ENCODE measurements around the gene PPP3R1.

- TF ChIP-seq CTCF (IDR thresholded peaks at IDR 0.05; ENCODE audit: low read depth, low read length, missing input control) (no peak), YY1 (IDR thresholded peaks at IDR 0.05) (no peak), HNF4A (conservative IDR thresholded peaks at IDR 0.05) (no peak), ATF3 (IDR thresholded peaks at IDR 0.05) (no peak), REST (IDR thresholded peaks at IDR 0.05) (no peak), FOXA1 (IDR thresholded peaks at IDR 0.05) (no peak), MAX (IDR thresholded peaks at IDR 0.05) (no peak), JUND (IDR thresholded peaks at IDR 0.05) (no peak), TAF1 (conservative IDR thresholded peaks at IDR 0.05) (no peak), RAD21 (IDR thresholded peaks at IDR 0.05) (no peak), ZBTB33 (IDR thresholded peaks at IDR 0.05) (no peak), GABPA (IDR thresholded peaks at IDR 0.05 in 1 of 2, conservative IDR thresholded peaks at IDR 0.05 in 1 of 2) (no peak), EGR1 (IDR thresholded peaks at IDR 0.05; ENCODE audit: low read depth in 2 of 2) (no peak), SP1 (IDR thresholded peaks at IDR 0.05) (no peak)
Measured at GRCh38 chr2:68240446-68240845, 11.9 kb downstream of the PPP3R1 start.
